ENCODE results near the gene ROBO2.
"Not testable (repeated sequence)": the region's sequence is repeated elsewhere in the genome, so short reads cannot be mapped to it uniquely, and the experiment has no call there.

Gene ROBO2

DNA sequence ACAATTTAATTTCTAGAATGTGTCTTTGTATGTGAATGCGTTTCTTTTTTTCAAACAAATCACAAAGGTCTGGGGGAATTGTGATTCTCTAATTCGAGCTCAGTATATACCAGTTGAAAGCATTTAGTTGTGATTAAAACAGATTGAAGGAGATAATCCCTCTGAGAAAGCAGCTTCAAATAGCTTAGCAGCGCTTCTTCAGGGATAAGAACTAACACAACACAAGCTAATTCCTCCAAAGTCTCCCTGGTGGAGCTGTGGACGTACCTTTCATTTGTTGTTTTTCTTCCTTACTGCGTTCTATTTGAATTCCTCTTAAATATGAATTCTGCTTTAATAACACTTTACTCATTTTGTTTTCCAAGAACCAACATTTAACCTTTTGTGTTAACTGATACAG, 286.7 kb downstream of the ROBO2 start:
- DNase-seq (ENCODE audit: low read depth in 2 of 2): no peak

DNA sequence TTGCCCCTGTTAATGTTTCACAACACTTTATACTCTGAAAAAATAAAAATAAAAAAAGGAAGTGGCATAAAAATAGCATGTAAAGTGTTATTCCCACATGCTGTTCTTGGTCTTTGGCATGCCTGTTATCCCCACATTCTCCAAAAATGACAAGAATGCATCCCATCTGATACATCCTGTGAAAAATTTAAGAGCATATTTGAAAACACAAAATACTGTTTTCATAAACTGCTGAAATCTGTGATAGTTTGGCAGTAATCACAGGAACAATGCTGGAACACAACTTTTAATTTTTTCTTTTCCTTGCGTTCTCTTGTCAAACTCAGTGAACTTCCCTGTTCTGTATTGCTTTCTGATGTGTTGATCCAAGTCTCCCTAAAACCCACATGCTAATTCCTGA, 288.8 kb downstream of the ROBO2 start:
- DNase-seq (ENCODE audit: low read depth in 2 of 2): no peak

- no peak for DNase-seq (ENCODE audit: low read depth in 2 of 2)
Observed at GRCh38 chr3:77329116-77329515, 289.2 kb downstream of the ROBO2 start.

- no peak for DNase-seq (ENCODE audit: low read depth in 2 of 2)
Observed at GRCh38 chr3:77338195-77338594, 298.3 kb downstream of the ROBO2 start.

GRCh38 chr3:77342027-77342426, 302.1 kb downstream of the ROBO2 start:
- DNase-seq (ENCODE audit: low read depth in 2 of 2): no peak

DNA sequence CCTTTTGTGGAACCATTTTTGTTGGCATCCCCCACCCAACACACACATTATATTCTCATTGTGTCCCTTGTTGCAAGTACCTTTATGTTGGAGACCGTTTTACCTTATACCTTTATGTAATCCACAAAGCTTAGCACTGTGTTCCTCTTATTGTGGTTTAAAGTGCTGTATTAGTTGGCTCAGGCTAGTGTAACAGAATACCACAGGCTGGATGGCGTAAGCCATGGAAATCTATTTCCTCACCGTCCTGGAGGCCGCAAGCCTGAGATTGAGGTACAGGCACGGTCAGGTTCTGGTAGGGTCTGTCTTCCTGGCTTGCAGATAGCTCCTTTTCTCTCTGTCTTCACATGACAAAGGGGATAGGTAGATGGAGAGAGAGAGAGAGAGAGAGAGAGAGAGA, 302.8 kb downstream of the ROBO2 start:
- DNase-seq (ENCODE audit: low read depth in 2 of 2): no peak

GRCh38 chr3:77345009-77345408, 305.1 kb downstream of the ROBO2 start:
- DNase-seq (ENCODE audit: low read depth in 2 of 2): no peak

DNA sequence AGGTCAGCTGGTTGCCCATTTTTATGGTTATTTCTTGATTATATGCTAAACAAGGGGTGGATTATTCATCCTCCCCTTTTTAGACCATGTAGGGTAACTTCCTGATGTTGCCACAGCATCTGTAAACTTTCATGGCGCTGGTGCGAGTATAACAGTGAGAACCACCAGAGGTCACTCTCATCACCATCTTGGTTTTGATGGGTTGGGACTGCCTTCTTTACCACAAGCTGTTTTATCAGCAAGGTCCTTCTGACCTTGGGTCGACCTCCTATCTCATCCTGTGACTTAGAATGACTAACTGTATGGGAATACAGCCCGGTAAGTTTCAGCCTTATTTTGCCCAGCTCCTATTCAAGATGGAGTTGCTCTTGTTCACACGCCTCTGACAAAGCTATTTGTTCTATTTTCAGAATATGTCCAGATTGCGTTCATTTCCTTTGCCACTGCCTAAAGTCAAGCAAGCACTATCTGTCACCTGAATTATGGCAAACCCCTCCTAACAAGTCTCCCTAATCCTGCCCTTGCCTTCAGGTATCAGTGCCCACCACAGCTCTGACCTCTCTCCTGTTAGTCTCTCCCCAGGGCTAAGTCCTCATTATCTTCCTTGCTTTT, 308.5 kb downstream of the ROBO2 start:
- DNase-seq (ENCODE audit: low read depth in 2 of 2): no peak

- no peak for DNase-seq (ENCODE audit: low read depth in 2 of 2)
Observed at GRCh38 chr3:77354958-77355357, 315.1 kb downstream of the ROBO2 start.

DNA sequence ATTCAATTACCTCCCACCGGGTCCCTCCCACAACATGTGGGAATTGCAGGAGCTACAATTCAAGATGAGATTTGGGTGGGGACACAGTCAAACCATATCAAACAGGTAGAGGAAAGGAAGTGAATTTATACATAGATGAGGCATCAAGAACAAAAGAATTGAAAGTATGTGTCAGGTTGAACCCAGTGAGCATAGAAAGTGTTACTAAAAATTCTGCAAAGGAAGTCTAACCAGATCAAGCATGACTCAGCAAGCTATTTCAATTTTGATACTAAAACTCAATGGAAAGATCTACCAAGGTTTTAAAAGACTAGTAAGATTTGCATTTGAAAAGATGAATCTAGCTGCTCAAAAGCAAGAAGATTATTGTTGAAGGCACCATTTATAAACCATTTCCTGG, 323.0 kb downstream of the ROBO2 start:
- DNase-seq (ENCODE audit: low read depth in 2 of 2): no peak

DNA sequence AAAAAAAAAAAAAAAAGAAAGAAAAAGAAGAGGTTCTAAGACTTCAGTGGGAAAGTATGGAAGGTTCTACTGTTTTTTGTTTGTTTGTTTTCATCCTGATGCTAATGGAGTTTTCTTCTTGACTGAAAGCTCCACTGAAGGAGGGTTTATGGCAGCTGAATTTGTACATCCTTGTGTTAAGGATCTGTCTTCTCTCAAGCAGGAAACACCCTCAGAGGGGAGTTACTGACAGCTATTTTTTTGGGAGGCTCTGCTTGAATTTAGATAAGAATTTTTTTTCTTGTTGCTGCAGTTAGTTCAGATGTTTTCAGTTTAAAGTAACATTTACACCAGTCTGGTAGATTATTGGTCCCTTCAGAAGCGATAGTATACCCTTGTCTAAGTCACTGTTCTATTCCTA, 325.3 kb downstream of the ROBO2 start:
- no peak for DNase-seq (ENCODE audit: low read depth in 2 of 2)

DNA sequence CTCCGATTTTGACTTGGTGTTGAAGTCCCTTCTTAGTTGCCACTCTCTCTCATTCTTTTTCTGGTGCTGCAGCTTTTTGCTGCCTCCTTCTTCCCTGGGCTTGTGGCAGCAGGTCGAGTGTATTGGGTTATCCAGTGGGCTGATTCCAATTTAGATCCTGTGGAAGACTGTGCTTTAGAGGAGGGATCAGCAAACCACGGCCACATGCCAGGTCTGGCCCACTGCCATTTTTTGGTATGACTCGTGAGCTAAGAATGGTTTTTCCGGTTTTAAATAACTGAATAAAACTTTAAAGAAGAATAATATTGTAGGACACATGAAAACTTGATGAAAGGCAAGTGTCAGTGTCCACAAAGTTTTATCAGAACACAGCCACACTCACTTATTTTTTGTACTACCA, 330.5 kb downstream of the ROBO2 start:
- no peak for DNase-seq (ENCODE audit: low read depth in 2 of 2)

- DNase-seq (ENCODE audit: low read depth in 2 of 2): no peak
Observed at GRCh38 chr3:77372018-77372417, 332.1 kb downstream of the ROBO2 start.

DNA sequence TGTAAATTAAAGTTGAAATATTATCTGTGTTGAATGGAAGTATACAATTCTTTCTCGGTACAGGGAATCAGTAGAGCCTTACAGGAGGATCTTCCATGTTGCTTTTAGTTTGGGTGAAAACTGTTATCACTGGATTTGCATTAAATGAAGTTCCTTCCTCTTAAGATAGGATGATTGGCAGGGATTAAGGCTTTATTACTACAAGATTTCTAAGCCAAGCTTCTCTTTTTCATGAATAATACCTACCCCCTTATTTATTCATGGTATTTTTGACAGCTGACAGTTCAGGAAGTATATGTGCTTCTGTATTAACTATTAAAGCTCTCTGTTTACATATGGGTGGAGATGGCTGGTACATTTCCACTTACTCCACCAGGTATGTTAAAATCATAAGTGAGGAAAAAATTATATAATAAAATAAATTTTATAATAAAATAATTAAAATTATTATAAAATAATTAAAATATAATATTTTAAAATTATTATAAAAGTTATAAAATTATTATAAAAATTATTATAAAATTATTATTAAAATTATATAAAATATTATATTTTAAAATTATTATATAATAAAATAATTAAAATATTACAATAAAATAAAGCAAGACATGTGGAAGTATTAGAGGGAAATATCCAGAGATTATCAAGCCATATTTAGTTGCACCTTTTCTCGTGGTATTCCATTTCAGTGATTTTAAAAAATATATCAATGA, 332.9 kb downstream of the ROBO2 start:
- no peak for DNase-seq (ENCODE audit: low read depth in 2 of 2)

GRCh38 chr3:77373619-77374018, 333.7 kb downstream of the ROBO2 start:
- no peak for DNase-seq (ENCODE audit: low read depth in 2 of 2)

DNA sequence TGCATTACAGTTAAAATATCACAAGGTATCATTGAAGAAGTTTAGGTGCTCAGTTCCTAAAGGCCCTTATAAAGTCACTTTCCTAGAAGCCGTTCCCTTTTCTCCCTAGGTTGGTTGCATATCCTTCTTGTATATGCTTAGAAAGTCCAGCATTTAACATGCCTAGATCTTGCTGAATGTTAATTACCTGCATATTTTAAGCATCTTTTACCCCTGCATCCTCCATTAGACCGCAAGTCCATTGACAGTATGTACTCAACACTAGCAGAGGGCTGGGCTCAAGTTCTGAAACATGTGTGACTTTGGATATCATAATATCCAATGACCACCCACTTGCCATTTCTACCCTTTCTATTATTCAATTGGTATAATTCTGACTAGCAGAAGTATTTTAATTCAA, 336.6 kb downstream of the ROBO2 start:
- no peak for DNase-seq (ENCODE audit: low read depth in 2 of 2)

DNA sequence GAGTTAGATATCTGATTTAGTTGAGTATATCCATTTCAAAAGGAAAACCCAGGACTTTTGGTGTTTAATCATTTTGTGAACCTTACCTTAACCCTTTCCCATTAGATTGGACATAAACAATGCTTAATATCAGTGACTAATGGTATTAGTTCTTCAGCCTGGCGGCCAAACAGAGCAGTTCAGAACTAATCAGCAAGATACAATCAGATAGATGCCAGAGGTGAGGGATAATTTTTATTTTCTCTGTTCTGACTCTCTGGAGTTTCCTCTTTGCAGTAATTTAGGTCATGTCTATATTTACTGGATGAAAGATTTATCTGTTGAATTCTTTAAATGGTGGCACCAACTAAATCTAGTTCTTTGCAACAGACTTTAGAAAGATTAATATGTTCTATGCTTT, 337.8 kb downstream of the ROBO2 start:
- DNase-seq (ENCODE audit: low read depth in 2 of 2): no peak

DNA sequence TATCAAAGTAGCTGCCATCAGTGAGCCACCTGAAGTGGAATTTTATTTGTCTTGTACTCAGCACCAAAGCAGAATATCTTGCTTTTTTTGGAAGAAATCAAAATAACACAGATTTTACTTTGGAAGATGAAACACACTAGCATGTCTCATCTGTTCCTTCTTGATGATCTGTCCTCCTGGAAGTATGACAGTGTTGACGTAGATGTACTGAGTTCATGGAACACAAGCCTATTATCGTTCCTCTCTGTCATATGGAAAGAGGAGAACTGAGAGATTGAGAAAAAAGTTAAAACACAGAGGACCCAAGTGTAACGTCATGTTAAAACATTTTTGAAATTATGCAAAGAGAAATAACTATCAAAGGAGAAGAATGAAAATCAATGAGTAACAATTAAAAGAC, 340.2 kb downstream of the ROBO2 start:
- DNase-seq (ENCODE audit: low read depth in 2 of 2): no peak

DNA sequence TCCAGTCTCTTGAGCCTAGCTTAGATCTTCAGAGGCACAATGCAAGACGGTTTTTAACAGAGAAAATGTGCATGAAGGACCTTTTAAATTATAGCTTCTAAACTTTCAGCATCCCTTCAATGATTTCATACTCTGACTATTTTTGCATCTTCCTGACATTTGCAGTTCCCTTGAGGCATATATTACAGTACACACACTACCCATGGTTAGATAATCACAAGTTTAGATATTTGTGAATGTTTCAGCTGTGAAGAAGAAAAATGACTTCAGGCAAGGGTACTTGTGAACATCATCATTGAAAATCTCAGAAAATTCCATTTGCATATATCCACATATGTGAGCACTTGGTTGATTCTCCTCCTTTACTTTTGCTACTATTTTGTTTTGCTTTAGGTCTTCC, 341.5 kb downstream of the ROBO2 start:
- DNase-seq (ENCODE audit: low read depth in 2 of 2): no peak

- DNase-seq (ENCODE audit: low read depth in 2 of 2): no peak
Observed at GRCh38 chr3:77392181-77392580, 352.3 kb downstream of the ROBO2 start.

GRCh38 chr3:77394046-77394445, 354.1 kb downstream of the ROBO2 start:
- no peak for DNase-seq (ENCODE audit: low read depth in 2 of 2)

DNA sequence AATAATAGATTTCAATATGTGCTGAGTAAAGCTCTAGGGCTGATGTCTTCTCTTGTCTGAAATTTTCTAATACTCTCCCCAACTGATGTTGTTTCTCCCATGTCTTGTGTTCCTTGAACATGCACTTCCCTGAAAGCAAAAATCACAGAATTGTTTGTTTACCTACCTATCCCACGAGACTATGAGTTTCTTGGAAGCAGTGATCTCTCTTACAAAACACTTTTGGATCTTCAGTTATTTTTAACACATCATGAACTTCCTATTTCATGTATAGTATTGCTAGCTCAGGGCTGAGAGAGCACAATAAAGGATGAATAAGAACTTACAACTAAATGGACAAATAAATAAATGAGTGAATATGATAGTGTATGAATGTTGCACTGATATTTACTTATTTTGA, 365.0 kb downstream of the ROBO2 start:
- DNase-seq (ENCODE audit: low read depth in 2 of 2): no peak

DNA sequence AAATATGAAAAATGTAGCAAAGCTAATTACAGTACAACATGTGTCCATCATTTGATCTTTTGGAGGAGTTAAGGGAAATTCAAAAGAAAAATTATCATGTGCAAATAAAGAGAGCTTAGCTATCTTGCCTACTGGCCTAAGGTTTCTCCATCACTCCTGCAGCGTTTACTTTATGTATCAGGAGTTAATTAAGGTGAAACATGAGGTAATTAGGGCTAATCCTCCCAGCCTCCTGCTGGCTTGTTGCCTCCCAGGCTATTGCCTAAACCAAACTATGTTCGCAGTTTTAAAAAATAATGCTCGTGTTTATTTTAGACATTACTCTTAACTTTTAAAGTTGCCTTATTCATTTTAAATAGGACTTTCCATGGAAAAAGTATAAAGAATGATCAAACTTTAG, 367.5 kb downstream of the ROBO2 start:
- DNase-seq (ENCODE audit: low read depth in 2 of 2): no peak

GRCh38 chr3:77410334-77410733, 370.4 kb downstream of the ROBO2 start:
- not testable (repeated sequence) for DNase-seq (ENCODE audit: low read depth in 2 of 2)
